Right ventricle myocardium superior (tissue), 1 donor: Measurements from ENCODE around the gene C16orf74. TPM values are rescaled to one million over a fixed set of nuclear protein-coding genes. Genes with fewer than 3 reads are reported as not detected.

Source experiments
- ATAC-seq: fragments of 200-7000 bp; cut with Tn5 transposase; one replicate; pipeline ENCODE4 v1.9.1; 2020; ENCODE audit warnings: mild to moderate bottlenecking; ENCODE audit not compliant: poor library complexity
- DNase-seq: peaks from one replicate; pipeline ENCODE4 v3.0.0-alpha.2; 2020
- intact Hi-C: fragments of 100-400 bp; cut with DNase I; formaldehyde crosslinking; loops from one replicate; pipeline ENCODE4 v1.11.2; 2022
- total RNA-seq: library from RNA; stranded (reverse); fragmentation: NEBNext Ultra II Directional; extraction: Animal tissue kit (Norgen Biotek cat#: 25700); gene quantifications from one replicate; pipeline ENCODE4 v1.2.1, GENCODE V29; 2021
- donor health status: DM: no; HTN: yes; CAD: no; lungs with severe emphysema.

The C16orf74 gene
- total RNA-seq, 1 donor from 2014 or later = 2.3 TPM

- no peak for ATAC-seq
- intact Hi-C loops = no loop called here
- no peak for DNase-seq
Observed at GRCh38 chr16:85707528-85708095, 43.3 kb downstream of the C16orf74 start.

- DNase-seq (no peak), ATAC-seq (no peak)
- intact Hi-C loops = no loop called here
Observed at GRCh38 chr16:85706449-85707034, 44.4 kb downstream of the C16orf74 start.

- no peak for DNase-seq
- intact Hi-C loops = no loop called here
- peak; percentile 63 for ATAC-seq
Observed at GRCh38 chr16:85704900-85705846, 45.7 kb downstream of the C16orf74 start.

GRCh38 chr16:85704011-85704410 lies 46.9 kb downstream of the C16orf74 start:
- DNase-seq (no peak), ATAC-seq (no peak)
- intact Hi-C loops = no loop called here

- ATAC-seq (peak; percentile 92), DNase-seq (peak; percentile 56)
Observed at GRCh38 chr16:85699628-85700027, 51.3 kb downstream of the C16orf74 start.

GRCh38 chr16:85698935-85699558 lies 51.8 kb downstream of the C16orf74 start:
- DNase-seq (no peak), ATAC-seq (peak; percentile 14)
- intact Hi-C loops = no loop called here

More at GRCh38 chr16:85699628-85700027, 51.3 kb downstream of the C16orf74 start:
- intact Hi-C loops = no loop called here

GRCh38 chr16:85698459-85698891 lies 52.4 kb downstream of the C16orf74 start:
- intact Hi-C loops = no loop called here
- no peak for ATAC-seq
- DNase-seq = no peak

GRCh38 chr16:85697431-85697830 lies 53.5 kb downstream of the C16orf74 start:
- intact Hi-C loops = no loop called here
- DNase-seq = no peak
- ATAC-seq = no peak

GRCh38 chr16:85696781-85697180 lies 54.1 kb downstream of the C16orf74 start:
- no peak for ATAC-seq
- intact Hi-C loops = no loop called here
- no peak for DNase-seq

GRCh38 chr16:85695196-85696128 lies 55.4 kb downstream of the C16orf74 start:
- no peak for ATAC-seq

GRCh38 chr16:85690469-85691064 lies 60.3 kb downstream of the C16orf74 start:
- intact Hi-C loops = no loop called here
- peak; percentile 2 for DNase-seq
- no peak for ATAC-seq

More at GRCh38 chr16:85695196-85696128, 55.4 kb downstream of the C16orf74 start:
- peak; percentile 27 for DNase-seq
- intact Hi-C loops = no loop called here

GRCh38 chr16:85689950-85690320 lies 61.0 kb downstream of the C16orf74 start:
- ATAC-seq = no peak
- DNase-seq = peak; percentile 10
- intact Hi-C loops = no loop called here

- DNase-seq = peak; percentile 16
- no peak for ATAC-seq
- intact Hi-C loops = no loop called here
Observed at GRCh38 chr16:85689285-85689949, 61.5 kb downstream of the C16orf74 start.

GRCh38 chr16:85688586-85689284 lies 62.2 kb downstream of the C16orf74 start, which contains the start of gene GINS2:
GINS2 (minus strand) TSS chr16:85688954; CDS start chr16:85688898, 56 bp downstream.
- intact Hi-C loops = no loop called here
- peak; percentile 100 for ATAC-seq
- DNase-seq = peak; percentile 94

GRCh38 chr16:85687651-85688471 lies 63.0 kb downstream of the C16orf74 start:
- peak; percentile 41 for DNase-seq
- intact Hi-C loops = no loop called here
- no peak for ATAC-seq
